HEK293T (cell line): ENCODE results near the gene SUN1.

Experiments used
- BHLHE40 ChIP-seq: fragments of 450-650 bp; IDR thresholded peaks from 2 replicates; pipeline ENCODE4 v1.6.1; 2016; ENCODE audit warnings: mild to moderate bottlenecking, moderate library complexity, borderline replicate concordance
- ELF4 ChIP-seq: fragments of 450-650 bp; IDR thresholded peaks from 2 replicates; pipeline ENCODE4 v1.6.1; 2017; ENCODE audit warnings: antibody characterized with exemption
- FOXA1 ChIP-seq: fragments of 450-650 bp; IDR thresholded peaks from 2 replicates; pipeline ENCODE4 v1.6.1; 2016; ENCODE audit warnings: mild to moderate bottlenecking
- FOXK2 ChIP-seq: fragments of 450-650 bp; IDR thresholded peaks from 2 replicates; pipeline ENCODE4 v1.6.1; 2016; ENCODE audit warnings: mild to moderate bottlenecking
- FOXM1 ChIP-seq: fragments of 450-650 bp; IDR thresholded peaks from 2 replicates; pipeline ENCODE4 v1.6.1; 2017; ENCODE audit warnings: mild to moderate bottlenecking, borderline replicate concordance
- HDGF ChIP-seq: fragments of 450-650 bp; IDR thresholded peaks from 2 replicates; pipeline ENCODE4 v1.6.1; 2017; ENCODE audit warnings: antibody characterized with exemption, borderline replicate concordance
- LEF1 ChIP-seq: fragments of 450-650 bp; IDR thresholded peaks from 2 replicates; pipeline ENCODE4 v1.6.1; 2017; ENCODE audit warnings: mild to moderate bottlenecking, borderline replicate concordance
- NFRKB ChIP-seq: fragments of 450-650 bp; IDR thresholded peaks from 2 replicates; pipeline ENCODE4 v1.6.1; 2016; ENCODE audit warnings: mild to moderate bottlenecking, moderate library complexity
- PKNOX1 ChIP-seq: fragments of 450-650 bp; IDR thresholded peaks from 2 replicates; pipeline ENCODE4 v1.6.1; 2016
- SP1 ChIP-seq: fragments of 450-650 bp; IDR thresholded peaks from 2 replicates; pipeline ENCODE4 v1.6.1; 2017
- SUZ12 ChIP-seq: fragments of 450-650 bp; IDR thresholded peaks from 2 replicates; pipeline ENCODE4 v1.6.1; 2016; ENCODE audit warnings: mild to moderate bottlenecking
- TARDBP ChIP-seq: fragments of 450-650 bp; IDR thresholded peaks from 2 replicates; pipeline ENCODE4 v1.6.1; 2016
- ZNF384 ChIP-seq: fragments of 450-650 bp; IDR thresholded peaks from 2 replicates; pipeline ENCODE4 v1.6.1; 2016

GRCh38 chr7:782718-783449, 49.4 kb upstream of the SUN1 start:
- TF ChIP-seq FOXA1 (no peak), TARDBP (no peak), FOXK2 (no peak), ZNF384 (no peak), FOXM1 (no peak), NFRKB (no peak), SP1 (no peak), BHLHE40 (no peak), SUZ12 (no peak), ELF4 (no peak), LEF1 (no peak), PKNOX1 (no peak), HDGF (no peak)
